NT2/D1 (cell line): ENCODE measurements around the gene PNKD.
A peak's percentile ranks its signal among the peaks of the same experiment; 100 is the strongest.

Experiments
- DNase-seq: peaks from one replicate; pipeline ENCODE4 v3.0.0-alpha.2; 2011; ENCODE audit warnings: low read depth, low spot score
- H3K27me3 ChIP-seq: 2 replicates; pipeline ENCODE4 v1.6.0; 2011; ENCODE audit warnings: mild to moderate bottlenecking; ENCODE audit not compliant: insufficient read length, insufficient read depth
- H3K36me3 ChIP-seq: 2 replicates; pipeline ENCODE4 v1.6.1; 2011; ENCODE audit warnings: mild to moderate bottlenecking, low read length, mixed read lengths; ENCODE audit not compliant: insufficient read depth, insufficient read length
- H3K4me1 ChIP-seq: 2 replicates; pipeline ENCODE4 v1.5.1; 2011; ENCODE audit not compliant: insufficient read depth, insufficient read length
- H3K4me3 ChIP-seq: 2 replicates; pipeline ENCODE4 v1.5.1; 2011; ENCODE audit warnings: low read depth; ENCODE audit not compliant: insufficient read length
- H3K9ac ChIP-seq: 2 replicates; pipeline ENCODE4 v1.6.0; 2011; ENCODE audit warnings: low read depth; ENCODE audit not compliant: insufficient read length
- H3K9me3 ChIP-seq: 2 replicates; pipeline ENCODE4 v1.5.1; 2011; ENCODE audit warnings: mild to moderate bottlenecking, low read length; ENCODE audit not compliant: insufficient read depth
- SUZ12 ChIP-seq: IDR thresholded peaks from 2 replicates; pipeline ENCODE4 v1.6.1; 2011; ENCODE audit not compliant: insufficient read length, insufficient read depth; ENCODE audit errors: extremely low read depth
- YY1 ChIP-seq: IDR thresholded peaks from 2 replicates; pipeline ENCODE4 v1.6.1; 2011; ENCODE audit not compliant: insufficient read length, insufficient read depth
- ZNF274 ChIP-seq: IDR thresholded peaks from 2 replicates; pipeline ENCODE4 v1.6.1; 2011; ENCODE audit warnings: mild to moderate bottlenecking, low read depth, low read length

Gene PNKD

DNA sequence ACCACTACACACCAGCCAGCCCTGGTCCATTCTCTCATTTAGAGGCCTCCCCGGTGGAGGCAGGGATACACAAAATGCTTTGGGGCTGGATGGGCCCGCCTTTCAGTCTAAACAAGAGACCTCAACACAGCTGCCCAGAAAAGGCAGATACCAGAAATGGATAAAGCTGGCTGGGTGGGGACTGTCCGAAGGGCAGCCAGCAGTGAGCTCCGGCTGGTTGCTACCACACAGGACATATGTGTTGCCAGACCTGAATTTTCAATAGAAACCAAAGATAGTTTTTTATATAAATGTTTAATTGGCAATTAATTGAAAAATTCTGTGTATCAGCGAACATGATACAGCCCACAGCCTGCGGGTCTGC, 8.1 kb upstream of the PNKD start:
- no peak for DNase-seq
- peaks cover 48% of the 10 kb centered on the region for H3K36me3 ChIP-seq
- TF ChIP-seq SUZ12 (no peak), ZNF274 (no peak), YY1 (no peak)

DNA sequence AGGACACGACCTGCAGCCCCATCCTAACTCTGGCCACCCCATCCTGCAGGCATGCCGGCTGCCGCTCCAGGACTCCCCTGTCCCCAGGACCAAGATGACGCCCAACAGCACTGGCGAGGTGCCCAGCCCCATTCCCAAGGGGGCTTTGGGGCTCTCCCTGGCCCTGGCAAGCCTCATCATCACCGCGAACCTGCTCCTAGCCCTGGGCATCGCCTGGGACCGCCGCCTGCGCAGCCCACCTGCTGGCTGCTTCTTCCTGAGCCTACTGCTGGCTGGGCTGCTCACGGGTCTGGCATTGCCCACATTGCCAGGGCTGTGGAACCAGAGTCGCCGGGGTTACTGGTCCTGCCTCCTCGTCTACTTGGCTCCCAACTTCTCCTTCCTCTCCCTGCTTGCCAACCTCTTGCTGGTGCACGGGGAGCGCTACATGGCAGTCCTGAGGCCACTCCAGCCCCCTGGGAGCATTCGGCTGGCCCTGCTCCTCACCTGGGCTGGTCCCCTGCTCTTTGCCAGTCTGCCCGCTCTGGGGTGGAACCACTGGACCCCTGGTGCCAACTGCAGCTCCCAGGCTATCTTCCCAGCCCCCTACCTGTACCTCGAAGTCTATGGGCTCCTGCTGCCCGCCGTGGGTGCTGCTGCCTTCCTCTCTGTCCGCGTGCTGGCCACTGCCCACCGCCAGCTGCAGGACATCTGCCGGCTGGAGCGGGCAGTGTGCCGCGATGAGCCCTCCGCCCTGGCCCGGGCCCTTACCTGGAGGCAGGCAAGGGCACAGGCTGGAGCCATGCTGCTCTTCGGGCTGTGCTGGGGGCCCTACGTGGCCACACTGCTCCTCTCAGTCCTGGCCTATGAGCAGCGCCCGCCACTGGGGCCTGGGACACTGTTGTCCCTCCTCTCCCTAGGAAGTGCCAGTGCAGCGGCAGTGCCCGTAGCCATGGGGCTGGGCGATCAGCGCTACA, 7.4 kb upstream of the PNKD start:
- no peaks in the 10 kb centered on the region for H3K27me3 ChIP-seq
- no peaks in the 10 kb centered on the region for H3K9me3 ChIP-seq
- no peak for DNase-seq
- H3K36me3 ChIP-seq = peaks cover 54% of the 10 kb centered on the region
- peaks cover 20% of the 10 kb centered on the region for H3K4me1 ChIP-seq
- TF ChIP-seq YY1 (no peak), ZNF274 (no peak), SUZ12 (no peak)
- no peak overlapping the region for H3K4me3 ChIP-seq
- H3K9ac ChIP-seq = no peak overlapping the region

More for the DNA sequence above, 8.1 kb upstream of the PNKD start:
- Histone ChIP-seq H3K9me3 (no peaks in the 10 kb centered on the region), H3K27me3 (no peaks in the 10 kb centered on the region), H3K4me3 (no peak overlapping the region), H3K9ac (no peak overlapping the region), H3K4me1 (peaks cover 20% of the 10 kb centered on the region)

DNA sequence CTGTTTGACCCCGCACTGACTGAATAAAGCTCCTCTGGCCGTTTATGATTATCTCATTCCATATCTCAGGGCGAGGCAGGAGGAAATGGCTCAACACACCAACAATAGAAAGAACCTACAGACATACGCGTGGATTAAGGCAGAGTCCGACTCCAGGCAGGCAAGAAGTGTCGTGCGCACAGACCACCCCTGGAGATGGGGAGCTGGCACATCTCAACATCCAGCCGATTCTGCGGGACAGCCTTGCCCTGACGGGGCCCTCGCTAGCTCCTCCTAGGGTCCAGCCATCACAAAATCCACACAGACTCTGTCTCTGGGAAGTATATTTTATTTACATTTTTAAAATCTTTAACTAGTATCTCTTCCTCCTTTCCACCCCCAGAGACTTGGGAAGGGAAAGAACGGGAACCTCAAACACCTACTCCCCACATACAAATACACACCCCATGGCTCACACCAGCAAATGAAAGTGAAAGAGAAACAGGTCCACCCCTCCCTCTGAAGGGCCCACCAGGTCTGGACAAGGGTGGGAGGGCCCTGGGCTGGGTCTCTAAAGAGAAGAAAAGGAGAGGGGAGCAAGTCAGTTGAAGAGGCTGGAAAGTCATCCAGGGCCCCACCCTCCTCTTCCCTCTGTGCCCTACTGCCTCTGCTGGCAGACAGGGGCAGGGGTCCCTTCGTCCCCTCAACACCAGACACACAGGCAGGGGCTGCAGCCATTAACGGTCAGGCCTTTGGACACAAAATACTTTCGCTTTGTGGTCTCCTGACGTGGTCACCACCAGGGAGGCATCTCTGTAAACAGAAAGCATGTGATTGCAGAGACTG, 6.3 kb upstream of the PNKD start:
- TF ChIP-seq ZNF274 = no peak
- H3K9me3 ChIP-seq = no peaks in the 10 kb centered on the region
- H3K4me3 ChIP-seq = no peak overlapping the region
- H3K27me3 ChIP-seq = no peaks in the 10 kb centered on the region
- peaks cover 15% of the 10 kb centered on the region for H3K4me1 ChIP-seq
- H3K9ac ChIP-seq = peak overlapping the region; percentile 18
- no peak for DNase-seq
- peaks cover 58% of the 10 kb centered on the region for H3K36me3 ChIP-seq

DNA sequence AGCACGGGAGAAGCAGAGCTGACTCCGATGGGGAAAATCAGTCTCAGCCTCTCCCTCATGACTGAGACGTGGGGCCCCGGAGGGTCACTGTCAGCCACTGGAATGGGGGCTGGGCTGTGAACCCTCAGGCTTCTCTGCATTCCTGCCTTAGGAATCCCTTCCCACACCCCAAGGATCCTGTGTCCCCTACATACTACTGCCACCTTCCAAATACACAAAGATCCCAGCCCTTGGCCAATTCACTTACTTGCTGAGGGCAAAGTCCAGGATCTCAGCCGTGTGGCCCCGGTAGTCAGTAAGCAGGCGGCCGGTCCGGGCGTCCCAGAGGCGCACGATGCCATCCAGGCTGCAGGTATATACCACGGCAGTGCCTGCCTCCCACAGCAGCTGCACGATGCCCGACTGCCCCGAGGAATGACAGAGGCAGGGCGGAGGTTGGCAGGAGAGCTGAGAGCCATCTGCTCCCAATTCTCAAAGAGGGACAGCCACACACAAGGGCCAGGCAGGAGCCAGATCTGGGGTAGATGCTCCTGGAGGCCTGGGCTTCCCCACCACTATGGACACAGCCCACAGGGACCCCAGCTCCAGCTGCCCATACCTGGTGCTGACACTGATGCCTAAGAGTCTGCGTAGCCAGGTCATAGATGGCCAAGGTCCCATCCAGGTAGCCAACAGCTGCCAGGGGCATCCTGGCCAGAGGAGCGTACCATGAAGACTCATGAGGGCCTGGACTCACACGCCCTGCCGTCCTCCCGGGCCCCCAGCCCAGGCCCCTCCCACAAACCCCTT, 5.4 kb upstream of the PNKD start:
- Histone ChIP-seq H3K4me1 (peaks cover 8% of the 10 kb centered on the region), H3K9me3 (no peaks in the 10 kb centered on the region), H3K36me3 (peaks cover 60% of the 10 kb centered on the region), H3K4me3 (no peak overlapping the region), H3K27me3 (no peaks in the 10 kb centered on the region), H3K9ac (no peak overlapping the region)
- TF ChIP-seq ZNF274 (no peak), SUZ12 (no peak), YY1 (no peak)
- DNase-seq = no peak

DNA sequence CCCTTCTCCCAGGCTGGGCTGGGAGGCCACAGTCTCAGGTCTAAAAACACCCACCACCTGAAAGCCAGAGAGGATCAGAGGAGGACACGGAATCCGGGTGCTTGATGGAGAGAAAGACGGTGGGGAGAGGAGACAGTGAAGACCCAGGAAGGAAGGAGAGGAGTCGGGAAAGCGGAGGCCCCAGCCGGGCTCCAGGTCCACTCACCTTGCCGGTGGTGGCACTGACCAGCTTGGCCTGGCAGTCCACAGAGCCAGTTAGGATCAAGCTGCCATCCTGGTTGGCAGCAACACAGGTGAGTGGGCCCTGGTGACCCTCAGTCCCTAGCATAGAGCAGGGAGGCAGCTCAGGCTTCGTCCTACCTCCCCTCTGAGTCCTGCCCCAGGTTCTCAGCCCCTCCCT, 4.7 kb upstream of the PNKD start:
- Histone ChIP-seq H3K9ac (peak overlapping the region; percentile 17), H3K36me3 (peaks cover 60% of the 10 kb centered on the region), H3K27me3 (no peaks in the 10 kb centered on the region), H3K4me1 (peaks cover 8% of the 10 kb centered on the region), H3K9me3 (no peaks in the 10 kb centered on the region), H3K4me3 (no peak overlapping the region)
- no peak for TF ChIP-seq ZNF274
- DNase-seq = no peak

DNA sequence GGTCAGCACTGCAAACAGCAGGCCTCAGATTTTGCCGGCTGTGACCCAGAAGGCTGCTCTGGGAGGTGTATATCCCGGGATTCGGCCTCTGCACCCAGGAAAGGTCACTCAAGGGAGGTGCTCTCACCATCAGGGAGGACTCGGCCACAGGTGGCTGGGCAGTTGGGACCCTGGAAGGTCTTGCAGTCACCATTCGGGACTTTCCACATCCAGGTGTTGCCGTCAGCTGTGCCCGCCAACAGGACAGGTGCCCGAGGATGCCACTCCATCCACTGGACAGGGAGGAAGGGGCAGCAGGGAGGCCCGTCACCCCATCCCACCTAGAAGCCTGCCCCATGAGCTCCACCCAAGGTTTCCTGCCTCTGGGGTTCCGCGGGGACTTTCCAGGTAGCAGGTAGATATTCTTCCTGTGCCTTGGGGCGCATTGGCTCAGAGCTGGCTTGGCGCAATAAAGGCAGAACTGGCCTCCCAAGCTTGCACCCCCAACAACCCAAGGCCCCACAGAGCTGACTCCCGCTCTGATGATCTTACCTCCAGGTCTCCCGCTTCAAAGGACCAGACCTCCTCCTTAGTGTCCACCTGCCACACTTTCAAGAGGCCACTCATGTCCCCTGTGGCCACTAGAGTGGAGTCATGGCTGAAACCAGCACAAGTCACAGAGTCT, 3.9 kb upstream of the PNKD start:
- H3K9me3 ChIP-seq = no peaks in the 10 kb centered on the region
- peaks cover 62% of the 10 kb centered on the region for H3K36me3 ChIP-seq
- H3K4me1 ChIP-seq = peaks cover 7% of the 10 kb centered on the region
- no peak overlapping the region for H3K4me3 ChIP-seq
- no peaks in the 10 kb centered on the region for H3K27me3 ChIP-seq
- H3K9ac ChIP-seq = no peak overlapping the region
- no peak for TF ChIP-seq SUZ12
- TF ChIP-seq YY1 = no peak
- no peak for TF ChIP-seq ZNF274
- no peak for DNase-seq
